IPS DF 19.7 (cell line): ENCODE data around the gene ABHD2.

Experiments used
- DNase-seq: peaks from one replicate; pipeline ENCODE4 v3.0.0-alpha.2; 2013; ENCODE audit warnings: low read depth, low spot score

The ABHD2 gene

DNA sequence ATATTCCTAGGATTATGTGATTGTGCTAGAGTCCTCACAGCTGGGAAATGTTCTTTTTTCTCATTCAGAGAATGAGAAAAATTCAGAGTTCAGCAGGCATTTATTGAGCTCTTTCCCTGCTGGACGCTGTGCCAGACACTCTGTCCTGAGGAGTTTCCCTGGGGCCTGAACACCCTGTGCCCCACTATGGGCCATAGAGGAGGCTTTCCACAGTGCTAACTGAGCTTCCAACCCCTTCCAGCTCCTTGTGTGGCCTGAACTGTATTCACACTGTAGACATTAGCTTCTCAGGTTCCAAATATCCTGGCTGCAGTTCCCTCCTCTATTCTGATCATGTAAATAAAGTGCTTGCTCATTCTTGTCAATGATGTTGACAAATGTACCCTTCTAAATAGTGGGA lies 10.0 kb downstream of the ABHD2 start:
- DNase-seq, result no peak

DNA sequence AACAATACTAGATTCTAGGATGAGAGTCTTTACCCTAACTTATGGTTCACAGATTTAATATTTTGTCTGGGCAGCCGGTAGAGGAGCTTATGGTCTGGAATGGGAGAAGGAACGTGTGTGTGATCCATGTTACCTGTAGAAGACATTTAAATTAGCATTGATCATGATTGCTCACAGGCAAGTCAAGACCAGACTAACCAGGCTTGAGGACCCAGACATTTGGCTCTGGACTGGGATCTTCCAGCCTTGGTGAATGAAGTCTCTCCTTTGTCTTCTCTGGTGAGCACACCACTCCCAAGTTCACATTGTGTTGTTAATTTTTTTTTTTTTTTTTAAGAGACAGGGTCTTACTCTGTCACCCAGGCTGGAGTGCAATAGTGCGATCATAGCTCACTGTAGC lies 11.7 kb downstream of the ABHD2 start:
- no peak for DNase-seq

DNA sequence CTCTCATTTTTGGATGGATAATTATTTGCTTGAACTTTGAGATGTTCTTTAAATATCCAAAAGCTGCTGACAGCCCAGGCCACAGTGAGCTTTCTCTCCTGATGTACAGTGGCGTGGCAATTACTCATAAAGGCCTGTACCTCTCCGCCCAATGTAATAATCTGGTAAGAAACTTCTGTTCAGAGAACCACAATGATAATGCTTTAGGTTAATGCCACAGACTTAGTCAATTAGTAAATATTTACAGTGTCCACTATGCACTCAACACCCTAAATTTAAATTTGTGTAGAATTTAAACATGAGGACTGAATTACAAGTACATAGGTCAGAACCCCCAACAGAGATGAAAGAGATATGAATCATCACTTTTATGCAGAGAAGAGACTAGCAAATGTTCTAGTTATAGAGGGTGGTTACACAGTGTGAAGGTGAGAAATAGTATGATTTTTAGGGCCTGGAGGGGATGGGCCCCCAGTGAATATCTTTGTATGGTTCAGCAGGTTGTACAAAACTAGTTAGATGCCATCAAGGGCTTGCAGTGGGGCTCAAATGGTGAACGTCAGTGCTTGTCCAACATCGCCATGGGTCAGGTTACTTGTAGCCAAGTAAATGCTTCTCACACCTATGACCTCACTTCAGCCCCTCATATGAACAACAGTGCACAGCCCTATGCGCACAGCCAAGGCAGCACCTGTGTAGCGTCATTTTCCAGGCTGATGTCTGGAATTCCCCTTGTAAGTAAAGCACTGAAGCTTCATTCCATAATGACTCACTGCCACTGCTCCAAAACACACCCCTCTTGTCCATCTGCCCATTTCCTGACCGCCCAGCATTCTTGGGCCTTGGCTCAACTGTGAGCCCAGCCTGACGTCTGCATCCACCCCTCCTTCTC lies 13.3 kb downstream of the ABHD2 start:
- DNase-seq, result no peak

DNA sequence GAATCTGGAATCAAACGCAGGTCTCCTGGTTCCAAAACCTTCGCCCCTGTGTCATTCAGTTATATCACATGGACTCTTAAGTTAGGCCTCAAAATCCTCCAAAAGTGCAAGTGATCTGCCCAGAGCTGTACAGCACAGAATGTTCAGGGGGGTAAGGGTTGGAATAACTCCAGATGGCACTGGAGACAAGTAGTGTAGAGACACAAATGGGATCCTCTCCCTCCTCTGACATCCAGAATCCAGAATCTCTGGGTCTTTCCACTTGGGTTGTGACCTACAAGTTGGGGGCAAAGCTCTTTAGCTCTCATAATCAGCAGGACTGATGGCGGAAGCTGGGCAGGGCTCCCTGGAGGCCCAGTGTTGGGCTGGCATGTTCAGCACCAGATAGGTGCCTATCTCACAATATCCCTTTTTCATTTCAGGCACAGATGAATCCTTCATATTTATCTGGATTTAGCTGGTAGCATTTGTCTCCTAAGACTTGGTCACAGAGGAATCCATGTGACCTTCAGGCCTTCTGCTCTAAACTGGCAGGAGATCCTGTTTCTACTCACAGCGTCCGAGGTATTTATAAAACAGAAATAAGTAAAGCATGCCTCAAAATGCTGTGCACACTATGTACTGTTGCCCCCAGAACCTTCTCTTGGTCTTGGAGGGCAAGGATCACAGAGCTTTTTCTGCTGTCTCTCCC lies 15.4 kb downstream of the ABHD2 start:
- DNase-seq, result no peak

DNA sequence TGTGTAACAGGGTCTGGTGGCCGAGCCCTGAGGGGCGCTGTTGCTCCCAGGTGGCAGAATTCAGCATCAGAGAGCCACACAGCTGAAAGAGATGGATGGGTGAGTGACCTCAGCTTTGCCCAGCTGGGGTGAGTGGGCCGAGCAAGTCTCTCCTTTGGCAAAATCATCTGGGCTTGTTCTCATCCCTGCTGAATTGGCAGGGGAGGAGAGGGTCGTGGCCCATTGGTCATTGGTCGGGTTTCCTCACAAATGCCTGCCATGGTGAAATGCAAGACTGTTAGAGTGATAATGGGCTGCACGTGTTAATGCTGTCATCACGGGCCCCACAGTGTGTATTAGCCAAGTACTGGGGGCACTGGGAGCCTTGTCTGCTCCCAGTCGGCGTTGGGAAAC lies 15.9 kb downstream of the ABHD2 start:
- no peak for DNase-seq

DNA sequence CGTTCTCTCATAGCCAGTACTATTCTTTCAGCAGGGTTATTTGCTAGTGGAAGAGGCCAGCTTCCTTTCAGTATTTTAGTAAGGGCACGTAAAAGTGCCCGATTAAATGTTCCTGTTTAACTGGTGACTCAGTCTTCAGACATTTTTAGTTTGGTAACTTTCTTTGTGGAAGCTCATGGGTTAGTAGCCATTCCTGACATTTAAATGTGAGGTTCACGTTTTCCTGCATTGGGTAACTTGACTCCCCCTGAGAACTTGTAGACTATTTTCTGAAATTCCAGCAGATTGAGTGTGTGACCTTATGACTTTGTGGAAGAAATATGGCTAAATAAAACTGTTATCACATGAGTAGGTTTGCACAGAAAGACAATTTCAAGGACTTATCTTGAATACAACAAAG lies 16.9 kb downstream of the ABHD2 start:
- DNase-seq, result no peak

DNA sequence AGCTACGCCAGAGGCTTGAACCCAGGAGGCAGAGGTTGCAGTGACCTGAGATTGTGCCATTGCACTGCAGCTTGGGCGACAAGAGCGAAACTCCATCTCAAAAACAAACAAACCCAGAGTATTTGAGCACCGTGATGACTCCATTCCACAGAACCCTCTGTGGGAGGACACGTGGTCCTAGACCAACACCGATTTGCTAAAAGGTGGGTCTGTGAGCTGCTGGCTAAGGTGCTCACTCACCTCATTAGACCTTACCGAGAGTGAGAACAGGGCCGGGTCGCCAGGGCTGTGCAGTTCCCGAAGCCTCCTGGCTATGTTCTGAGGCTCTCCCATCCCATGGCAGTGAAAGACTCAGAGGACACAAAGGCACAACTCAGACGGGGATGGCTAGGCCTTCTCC lies 17.9 kb downstream of the ABHD2 start:
- DNase-seq, result no peak

DNA sequence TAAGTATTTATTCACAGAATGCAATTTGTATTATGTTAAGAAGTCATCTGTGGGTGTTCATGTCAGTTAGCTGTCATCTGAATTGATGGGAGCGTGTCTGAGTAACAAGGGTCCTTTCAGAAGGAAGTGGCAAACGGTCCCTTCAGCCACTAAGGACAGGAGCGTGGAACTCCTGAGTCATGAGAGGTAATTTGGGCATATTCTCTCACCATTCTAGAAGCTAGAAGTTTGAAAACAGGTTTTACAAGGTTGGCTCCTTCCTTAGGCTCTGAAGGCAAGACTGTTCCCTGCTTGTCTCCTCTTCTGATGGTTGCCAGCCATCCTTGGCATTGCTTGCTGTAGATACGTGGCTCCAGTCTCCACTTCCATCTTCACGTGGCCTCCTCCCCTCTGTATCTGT lies 19.7 kb downstream of the ABHD2 start:
- no peak for DNase-seq

DNA sequence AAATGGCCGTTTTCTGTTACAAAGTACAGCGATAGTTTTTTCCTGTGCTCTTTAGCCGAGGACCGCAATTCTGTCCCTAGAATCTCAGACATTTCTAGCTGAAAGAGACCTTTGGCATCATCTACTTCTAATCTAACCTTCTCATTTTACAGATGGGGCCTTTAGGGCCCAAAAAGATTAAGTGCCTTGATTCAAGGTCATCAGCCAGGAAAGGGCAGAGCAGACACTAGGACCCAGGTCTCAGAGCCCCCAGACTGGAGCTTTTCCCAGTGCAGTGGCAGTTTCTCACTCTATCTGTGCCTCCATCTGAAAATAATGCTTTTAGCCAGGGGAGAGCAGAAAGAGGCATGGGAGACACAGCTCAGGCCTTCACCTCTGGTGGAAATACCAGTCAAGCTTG lies 20.6 kb downstream of the ABHD2 start:
- no peak for DNase-seq

DNA sequence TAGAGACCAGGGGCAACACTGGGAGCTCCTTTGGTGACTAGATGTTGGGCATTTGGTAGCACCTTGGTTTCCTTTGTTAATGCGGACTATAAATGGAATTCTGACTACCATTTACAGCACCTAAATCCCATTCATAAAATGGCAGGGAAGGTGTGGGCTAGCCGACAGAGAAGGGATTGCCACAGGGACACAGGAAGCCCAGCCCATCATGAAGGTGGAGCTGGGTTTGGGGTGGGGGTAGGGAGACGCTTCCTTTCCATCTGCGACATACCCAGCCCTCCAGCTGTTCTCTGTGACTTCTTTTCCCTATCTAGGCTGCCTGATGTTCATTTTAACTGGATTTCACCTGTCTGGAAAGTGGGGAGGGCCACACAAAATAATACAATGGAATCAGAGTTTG lies 21.0 kb downstream of the ABHD2 start:
- DNase-seq, result no peak

DNA sequence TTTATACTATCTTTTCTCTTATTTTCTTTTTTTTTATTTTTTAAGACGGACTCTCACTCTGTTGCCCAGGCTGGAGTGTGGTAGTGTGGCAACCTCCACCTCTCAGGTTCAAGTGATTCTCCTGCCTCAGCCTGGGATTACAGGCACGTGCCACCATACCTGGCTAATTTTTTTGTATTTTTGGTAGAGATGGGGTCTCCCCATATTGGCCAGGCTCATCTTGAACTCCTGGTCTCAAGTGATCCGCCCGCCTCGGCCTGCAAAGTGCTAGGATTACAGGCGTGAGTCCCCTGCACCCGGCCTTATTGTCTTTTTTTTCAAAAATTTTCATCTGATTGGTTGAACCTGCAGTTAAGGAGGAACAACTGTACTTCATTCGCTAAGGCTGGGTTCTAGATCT lies 21.8 kb downstream of the ABHD2 start:
- no peak for DNase-seq

DNA sequence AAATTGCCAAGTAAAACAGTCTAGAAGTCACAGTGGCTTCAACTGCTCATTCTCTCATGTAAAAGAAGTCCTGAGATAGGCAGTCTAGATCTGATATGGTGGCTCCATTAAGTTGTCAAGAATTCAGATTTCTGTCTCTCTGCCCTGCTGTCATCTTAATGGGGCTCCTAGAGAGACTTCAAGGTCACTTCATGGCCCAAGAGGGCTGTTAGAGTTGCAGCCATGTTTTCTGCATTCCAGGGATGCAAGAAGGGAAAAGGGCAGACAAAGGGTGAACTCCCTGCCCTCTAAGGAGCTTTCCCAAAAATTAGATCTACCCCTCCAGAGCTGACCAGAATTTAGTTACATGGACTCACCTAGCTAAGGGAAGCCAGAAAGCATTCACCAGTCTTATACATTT lies 23.1 kb downstream of the ABHD2 start:
- no peak for DNase-seq

DNA sequence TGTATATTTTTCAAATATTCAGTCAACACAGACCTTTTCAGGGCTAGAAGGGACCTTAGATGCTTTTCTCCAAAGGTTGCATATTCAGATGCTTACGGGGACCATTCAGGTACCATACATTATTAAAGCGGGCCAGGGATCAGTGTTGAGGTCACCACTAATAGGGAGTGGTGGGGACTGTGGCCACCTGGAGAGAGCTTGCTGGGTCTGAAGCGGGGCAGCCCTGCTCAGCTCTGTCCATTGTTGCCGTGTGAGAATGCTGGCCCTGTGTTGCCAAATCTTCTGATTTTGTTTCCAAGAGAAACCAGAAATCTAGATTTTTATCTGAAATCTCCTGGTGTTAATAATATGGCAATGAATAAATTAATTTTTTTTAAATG lies 23.7 kb downstream of the ABHD2 start:
- DNase-seq, result no peak

DNA sequence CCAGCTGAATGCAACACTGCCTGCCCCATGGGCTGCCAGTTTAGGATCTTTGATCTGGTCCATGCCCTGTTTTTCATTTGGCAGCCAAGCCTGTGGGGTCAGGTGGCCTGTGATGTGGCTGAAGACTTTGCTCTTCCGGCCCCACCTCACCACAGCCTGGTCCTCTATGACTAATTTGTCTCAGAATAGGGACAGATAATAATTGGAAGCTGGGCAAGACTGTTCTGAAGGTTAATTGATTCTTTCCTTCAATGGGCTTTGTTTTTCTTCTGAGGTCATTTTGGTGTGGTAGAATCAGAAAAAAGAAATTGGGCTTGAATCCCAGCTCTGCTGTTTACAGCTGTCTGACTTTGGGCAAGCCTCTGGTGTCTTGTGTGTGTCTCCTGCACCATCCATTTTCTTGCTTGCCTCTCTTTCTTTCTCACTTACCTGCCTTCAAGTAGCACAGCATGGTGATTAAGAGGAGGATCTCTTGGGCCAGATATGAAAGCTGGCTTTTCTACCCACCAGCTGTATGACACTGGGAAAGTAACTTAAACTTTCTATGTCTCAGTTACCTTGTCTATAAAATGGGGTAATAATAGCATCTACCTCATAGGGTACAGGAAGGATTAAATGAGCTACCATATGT lies 24.2 kb downstream of the ABHD2 start:
- DNase-seq, result no peak

DNA sequence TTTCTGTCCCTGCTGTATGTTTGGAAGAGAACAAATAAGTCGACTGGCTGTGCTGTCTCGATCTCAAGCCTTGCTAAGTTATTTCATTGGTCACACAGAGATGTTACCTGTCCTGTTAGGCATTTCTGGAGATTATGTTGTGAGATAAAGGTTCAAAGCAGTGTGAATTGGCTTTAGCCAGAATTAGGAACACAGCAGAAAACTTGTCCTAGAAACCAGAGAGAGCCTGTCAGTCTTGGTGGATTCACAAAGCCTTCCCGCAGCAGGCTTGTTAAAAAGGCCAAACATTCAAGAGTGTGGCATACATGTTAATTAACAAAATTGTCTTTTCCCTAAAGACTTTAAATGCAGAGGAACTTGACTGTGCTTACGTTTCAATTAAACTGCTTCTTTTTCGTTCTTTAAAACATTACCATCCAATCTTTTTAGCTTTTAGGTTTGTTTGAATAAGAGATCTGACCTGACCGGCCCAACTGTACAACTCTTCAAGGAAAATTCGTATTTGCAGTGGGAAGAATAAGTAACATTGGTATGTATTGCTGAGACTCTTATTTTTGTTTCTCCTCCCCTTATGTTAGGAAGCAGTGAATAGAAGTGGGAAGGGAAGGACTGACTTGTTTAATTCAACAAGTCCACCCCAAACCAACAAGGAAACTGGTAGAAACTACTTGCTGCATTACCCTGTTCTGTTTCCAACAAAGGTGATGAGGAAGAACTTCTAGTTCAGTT lies 25.2 kb downstream of the ABHD2 start:
- DNase-seq, result no peak

DNA sequence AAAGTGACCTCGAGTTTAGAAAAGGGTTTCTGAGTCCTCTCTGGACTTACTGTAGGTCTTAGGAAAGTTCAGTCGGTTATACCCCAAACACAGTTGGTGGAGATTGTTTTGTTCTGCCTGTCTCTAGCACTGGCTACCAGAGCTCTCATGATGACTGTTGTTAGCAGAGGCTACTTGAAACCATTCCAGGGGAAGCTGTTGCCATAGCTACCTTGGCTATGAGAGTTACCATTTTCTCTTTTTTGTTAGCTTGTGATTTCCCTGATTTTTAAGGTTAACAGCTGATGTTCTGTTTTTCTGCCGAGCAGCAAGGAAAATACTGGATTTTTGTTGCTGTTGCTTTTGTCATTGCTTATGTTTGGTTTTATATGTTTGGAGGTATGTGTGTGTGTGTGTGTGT lies 26.7 kb downstream of the ABHD2 start:
- DNase-seq, result no peak

DNA sequence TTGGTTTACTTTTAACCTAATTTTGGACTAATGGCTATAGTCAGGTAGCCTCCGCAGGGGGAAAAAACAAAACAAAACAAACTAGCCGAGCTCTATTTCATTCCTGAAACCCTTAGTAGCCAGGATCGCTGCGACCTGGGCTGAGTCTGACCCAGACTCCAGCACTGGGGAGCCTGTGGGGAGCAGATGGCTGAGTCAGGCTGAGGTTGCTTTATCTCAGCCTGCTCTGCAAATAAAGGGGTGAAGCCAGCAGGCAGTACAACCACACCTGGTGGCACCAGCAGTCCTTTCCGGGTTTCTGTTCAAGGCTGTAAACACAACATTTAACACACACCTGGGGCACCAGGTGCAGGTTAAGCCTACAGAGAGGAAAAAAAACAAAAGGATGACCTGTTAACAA lies 27.3 kb downstream of the ABHD2 start:
- no peak for DNase-seq

DNA sequence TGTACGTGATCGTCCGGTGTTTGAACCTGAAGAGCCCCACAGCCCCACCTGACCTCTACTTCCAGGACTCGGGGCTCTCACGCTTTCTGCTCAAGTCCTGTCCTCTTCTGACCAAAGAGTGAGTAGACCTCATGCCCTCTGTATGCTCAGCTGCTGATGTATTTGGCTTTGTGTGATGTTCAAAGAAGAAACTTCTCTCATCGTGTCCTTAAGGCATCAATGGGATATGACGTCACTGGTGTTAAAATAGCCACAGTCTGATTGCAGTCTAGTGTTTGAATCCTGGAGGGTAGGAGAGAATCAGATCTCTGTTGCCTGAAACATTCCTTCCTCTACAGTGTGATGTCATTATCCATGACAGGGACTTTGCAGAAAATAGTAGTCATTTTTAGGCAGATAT lies 28.1 kb downstream of the ABHD2 start:
- no peak for DNase-seq

DNA sequence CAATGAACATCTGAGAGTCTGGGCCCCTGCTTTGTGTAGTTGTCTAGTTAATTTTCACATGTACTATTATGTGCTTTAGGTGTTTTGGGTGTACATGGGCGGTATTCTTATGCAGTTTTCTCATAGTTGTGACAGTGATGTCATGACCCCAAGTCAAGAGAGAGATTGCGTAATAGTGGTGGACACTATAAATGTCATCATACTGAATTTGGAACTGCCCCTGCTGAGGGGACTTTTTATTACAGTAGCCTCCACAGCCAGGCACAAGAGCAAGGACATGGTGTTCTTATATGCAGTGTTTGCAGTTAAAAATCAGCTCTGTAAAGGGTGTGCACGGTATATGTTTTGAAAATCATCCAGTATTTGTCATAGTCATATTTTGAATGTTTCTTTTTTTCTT lies 29.5 kb downstream of the ABHD2 start:
- no peak for DNase-seq

DNA sequence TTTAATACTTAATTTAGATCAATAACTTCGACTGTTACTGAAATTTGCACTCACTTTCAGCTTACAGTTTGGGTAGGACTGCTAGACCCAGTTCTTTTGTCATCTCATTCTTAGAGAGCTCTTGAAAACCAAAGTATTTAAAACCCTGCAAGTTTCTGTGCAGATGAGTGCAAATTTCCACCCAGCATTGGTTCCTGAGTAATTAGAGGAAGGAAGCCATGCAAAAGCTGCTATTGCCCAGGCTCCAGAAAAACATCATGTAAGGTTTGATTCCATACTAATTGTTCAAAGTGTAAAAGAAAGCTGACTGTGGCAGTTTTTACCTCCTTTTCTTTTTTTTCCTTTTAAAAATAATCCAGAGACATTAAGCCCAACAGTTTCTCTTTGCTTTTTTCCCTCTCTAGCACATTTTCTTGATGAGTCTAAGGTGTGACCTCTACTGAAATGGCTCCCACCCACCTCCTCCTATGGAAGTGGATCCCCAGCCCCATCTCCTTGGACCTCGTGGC lies 30.3 kb downstream of the ABHD2 start:
- no peak for DNase-seq

DNA sequence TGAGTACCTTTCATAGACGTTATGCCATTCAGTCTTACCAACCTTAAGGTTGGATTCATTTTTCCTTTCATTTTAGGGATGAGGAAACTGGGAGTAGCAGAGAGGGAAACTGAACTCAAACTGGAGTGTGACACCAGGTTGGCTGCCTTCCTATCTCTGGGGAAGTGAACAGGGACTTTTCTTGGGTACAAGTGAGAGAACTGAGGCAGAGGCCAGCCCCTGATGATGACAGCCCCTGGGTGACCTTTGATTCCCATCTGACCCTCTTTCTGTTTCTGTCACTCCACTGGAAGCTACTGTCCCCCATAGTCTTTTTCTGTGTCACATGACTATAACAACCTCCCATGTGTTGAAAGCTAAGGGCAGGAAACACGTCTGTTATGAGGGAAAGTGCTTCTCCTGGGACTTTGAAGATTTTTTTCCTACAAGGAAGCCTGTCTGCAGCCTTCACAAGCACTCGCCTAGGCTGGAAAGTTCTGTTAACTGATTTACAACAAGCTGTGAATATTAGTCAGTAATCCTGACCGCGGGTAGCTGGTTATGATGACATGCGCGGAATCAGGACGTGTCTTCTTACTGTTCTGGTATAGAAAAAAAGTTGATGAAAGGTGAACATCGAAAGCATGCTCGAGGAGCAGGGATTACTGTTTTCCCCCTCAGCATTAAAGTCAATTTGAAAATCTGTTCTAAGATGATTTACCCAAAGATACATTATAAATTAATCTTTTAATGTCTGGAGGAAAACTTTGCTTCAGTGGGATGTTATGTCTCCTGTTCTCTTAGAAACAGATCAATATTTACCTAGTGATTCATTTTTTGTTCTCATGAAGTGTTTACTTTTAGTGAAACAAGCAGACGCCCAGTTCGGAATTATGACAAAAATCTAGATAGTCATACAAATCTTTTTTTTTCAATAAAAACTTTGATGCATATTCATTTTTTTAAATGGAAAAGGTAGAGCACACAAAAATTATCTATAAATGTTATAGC lies 31.5 kb downstream of the ABHD2 start:
- DNase-seq, result no peak
